ENCODE results near the gene ADAM19. TPM values are rescaled to one million over a fixed set of nuclear protein-coding genes. Genes with fewer than 3 reads are reported as not detected.

The ADAM19 gene
- total RNA-seq, 2 experiments from 2014 or later: 24.2 to 103 TPM

- Histone ChIP-seq H3K27ac (ENCODE audit: low read depth, low read length, poor library complexity, severe bottlenecking) (no peak overlapping the region), H3K4me2 (ENCODE audit: low read length) (no peak overlapping the region), H3K4me1 (ENCODE audit: insufficient read depth, low read length, poor library complexity, severe bottlenecking) (no peaks in the 10 kb centered on the region), H3K9me3 (ENCODE audit: low read length) (peaks cover 9% of the 10 kb centered on the region; the same call in 1 of the 2 replicates), H3K36me3 (ENCODE audit: insufficient read depth, low read length) (no peaks in the 10 kb centered on the region; the same call in 1 of the 2 replicates), H3K9me2 (ENCODE audit: insufficient read depth, low read length) (no peaks in the 10 kb centered on the region), H3K4me3 (ENCODE audit: low read depth, low read length, poor library complexity, severe bottlenecking) (no peak overlapping the region), H4K20me1 (ENCODE audit: insufficient read depth, low read length) (no peaks in the 10 kb centered on the region), H2AFZ (ENCODE audit: low read length) (no peak overlapping the region), H3K79me2 (ENCODE audit: insufficient read depth, low read depth, low read length) (no peaks in the 10 kb centered on the region)
- BruUV-seq (replicated peaks): no TSS peak
- TF ChIP-seq CTCF (conservative IDR thresholded peaks at IDR 0.05; ENCODE audit: low read length) (no peak), EZH2phosphoT487 (IDR thresholded peaks at IDR 0.05; ENCODE audit: borderline replicate concordance, low read depth, low read length) (no peak)
- intact Hi-C loops (cut with micrococcal nuclease; ENCODE audit: unreplicated experiment): no loop called here
- ChIA-PET CTCF (ENCODE audit: unreplicated experiment) (no interaction called here), POLR2A (interaction anchor here (0.5 to 1.1 kb wide), 6 partner anchors 17 to 661 kb away, joined by 3 to 6 read pairs (median 3); no protein-coding TSS in a partner anchor)
- no peak for DNase-seq (ENCODE audit: low spot score)
These were observed 38.0 kb upstream of the ADAM19 start for GRCh38 chr5:157613385-157614245.

GRCh38 chr5:157612581-157612980 lies 37.0 kb upstream of the ADAM19 start:
- no TSS peak for BruUV-seq (replicated peaks)
- Histone ChIP-seq H3K4me2 (ENCODE audit: low read length) (no peak overlapping the region), H3K36me3 (ENCODE audit: insufficient read depth, low read length) (no peaks in the 10 kb centered on the region; the same call in 1 of the 2 replicates), H3K9me2 (ENCODE audit: insufficient read depth, low read length) (no peaks in the 10 kb centered on the region), H4K20me1 (ENCODE audit: insufficient read depth, low read length) (no peaks in the 10 kb centered on the region), H3K9me3 (ENCODE audit: low read length) (peaks cover 9% of the 10 kb centered on the region; the same call in 1 of the 2 replicates), H3K4me1 (ENCODE audit: insufficient read depth, low read length, poor library complexity, severe bottlenecking) (peaks cover 4% of the 10 kb centered on the region), H3K79me2 (ENCODE audit: insufficient read depth, low read depth, low read length) (no peaks in the 10 kb centered on the region), H3K4me3 (ENCODE audit: low read depth, low read length, poor library complexity, severe bottlenecking) (no peak overlapping the region), H3K27ac (ENCODE audit: low read depth, low read length, poor library complexity, severe bottlenecking) (no peak overlapping the region), H2AFZ (ENCODE audit: low read length) (no peak overlapping the region)
- POLR2A ChIA-PET: interaction anchor here (0.5 to 1.0 kb wide), 6 partner anchors 16 to 525 kb away, joined by 3 to 5 read pairs (median 3); no protein-coding TSS in a partner anchor
- CTCF ChIA-PET (ENCODE audit: unreplicated experiment): no interaction called here
- TF ChIP-seq CTCF (conservative IDR thresholded peaks at IDR 0.05; ENCODE audit: low read length) (no peak), EZH2phosphoT487 (IDR thresholded peaks at IDR 0.05; ENCODE audit: borderline replicate concordance, low read depth, low read length) (no peak)
- no peak for DNase-seq (ENCODE audit: low spot score)
- intact Hi-C loops (cut with micrococcal nuclease; ENCODE audit: unreplicated experiment): no loop called here
